NCI-H1048 (cell line): ENCODE results near the gene COL11A1.
"Not testable (repeated sequence)": the region's sequence is repeated elsewhere in the genome, so short reads cannot be mapped to it uniquely, and the experiment has no call there.

Source experiments
- DNase-seq: peaks from one replicate; lab custom pipeline; 2025; lab: John Stamatoyannopoulos, UW

The COL11A1 gene

GRCh38 chr1:103108376-103109150 lies at the start of gene COL11A1:
COL11A1 (minus strand) TSS chr1:103108522; CDS start chr1:103108178, 344 bp downstream.
- DNase-seq, result no peak

- no peak for DNase-seq
These were observed 48.6 kb upstream of the COL11A1 start for GRCh38 chr1:103156966-103157365.

GRCh38 chr1:103146166-103146565 lies 37.8 kb upstream of the COL11A1 start:
- DNase-seq, result no peak

DNA sequence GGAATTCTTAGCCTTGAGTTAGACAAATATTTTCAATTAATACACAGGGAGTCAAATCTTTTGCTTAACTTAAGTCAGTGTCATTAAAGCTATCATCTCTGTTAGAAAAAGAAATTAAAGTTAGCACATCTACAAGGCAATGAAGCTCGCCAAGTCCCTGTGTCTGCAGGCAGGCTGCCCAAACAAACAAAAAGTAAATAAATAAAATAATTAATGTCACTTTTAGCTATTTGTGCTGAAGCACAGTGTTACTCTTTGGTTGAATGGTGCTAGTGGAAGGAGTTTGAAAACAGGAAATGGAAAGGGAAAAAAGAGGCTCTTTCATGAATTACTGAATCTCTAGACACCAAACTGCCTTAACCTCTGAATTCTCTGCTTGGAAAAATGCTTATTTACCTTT lies 37.1 kb upstream of the COL11A1 start:
- DNase-seq, result no peak

- DNase-seq, result no peak
These were observed 36.4 kb upstream of the COL11A1 start for GRCh38 chr1:103144681-103145080.

DNA sequence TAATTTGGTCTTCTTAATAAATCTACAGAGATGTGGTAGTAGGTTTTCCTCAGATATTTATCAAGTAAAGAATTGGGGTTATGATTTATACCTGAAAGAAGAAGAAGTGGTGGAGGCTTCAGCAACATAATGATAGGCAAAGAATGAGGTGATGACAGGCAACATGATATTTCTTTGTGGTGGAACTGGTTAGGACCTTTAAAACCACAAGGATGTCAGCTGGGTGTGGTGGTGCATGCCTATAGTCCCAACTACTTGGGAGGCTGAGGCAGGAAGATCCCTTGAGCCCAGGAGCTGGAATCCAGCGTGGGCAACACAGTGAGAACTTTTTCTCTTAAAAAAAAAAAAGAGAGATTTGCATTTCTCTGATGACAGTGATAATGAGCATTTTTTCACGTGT lies 34.1 kb upstream of the COL11A1 start:
- DNase-seq, result no peak

DNA sequence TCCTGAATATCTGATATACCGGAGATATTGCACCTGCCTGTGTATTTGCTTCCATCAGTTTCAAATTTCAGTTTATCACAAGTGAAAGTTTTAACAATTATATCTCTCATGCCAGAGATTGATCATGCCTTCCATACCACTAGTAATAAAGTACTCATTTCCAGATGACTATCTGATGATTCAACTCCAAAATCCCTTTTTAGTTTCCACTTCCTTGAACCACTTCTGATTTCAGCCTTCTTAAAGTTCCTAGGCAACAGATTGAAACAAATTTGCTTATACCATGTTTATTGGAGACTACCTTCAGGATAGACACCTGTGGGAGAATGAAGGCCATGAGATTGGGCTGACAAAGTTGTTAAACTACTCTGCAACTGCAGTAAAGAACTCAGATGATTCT lies 21.5 kb upstream of the COL11A1 start:
- no peak for DNase-seq

- DNase-seq, result no peak
These were observed 20.9 kb upstream of the COL11A1 start for GRCh38 chr1:103129255-103129654.

GRCh38 chr1:103128256-103128655 lies 19.9 kb upstream of the COL11A1 start:
- DNase-seq, result not testable (repeated sequence)

- DNase-seq, result no peak
These were observed 16.9 kb upstream of the COL11A1 start for GRCh38 chr1:103125219-103125618.

GRCh38 chr1:103122983-103123720 lies 14.8 kb upstream of the COL11A1 start:
- no peak for DNase-seq

DNA sequence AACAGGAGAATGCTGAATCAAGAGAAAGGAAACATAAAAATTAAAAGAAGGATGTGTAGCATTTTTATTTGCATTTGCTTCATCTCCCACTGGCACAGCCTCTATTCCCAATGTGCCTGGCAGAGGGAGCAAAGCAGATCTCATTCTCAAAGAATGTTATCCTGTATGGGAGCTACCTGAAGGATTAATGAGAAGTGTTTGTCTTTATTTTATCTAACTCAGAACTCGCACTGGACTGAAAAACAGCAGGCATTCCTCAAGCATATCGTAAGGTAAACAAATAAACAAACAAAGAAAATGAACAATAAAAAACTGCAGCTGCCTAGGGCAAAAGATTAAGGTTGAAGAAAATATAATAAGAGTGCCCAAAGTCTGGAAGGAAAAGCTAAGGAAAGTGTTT lies 12.7 kb upstream of the COL11A1 start:
- no peak for DNase-seq

DNA sequence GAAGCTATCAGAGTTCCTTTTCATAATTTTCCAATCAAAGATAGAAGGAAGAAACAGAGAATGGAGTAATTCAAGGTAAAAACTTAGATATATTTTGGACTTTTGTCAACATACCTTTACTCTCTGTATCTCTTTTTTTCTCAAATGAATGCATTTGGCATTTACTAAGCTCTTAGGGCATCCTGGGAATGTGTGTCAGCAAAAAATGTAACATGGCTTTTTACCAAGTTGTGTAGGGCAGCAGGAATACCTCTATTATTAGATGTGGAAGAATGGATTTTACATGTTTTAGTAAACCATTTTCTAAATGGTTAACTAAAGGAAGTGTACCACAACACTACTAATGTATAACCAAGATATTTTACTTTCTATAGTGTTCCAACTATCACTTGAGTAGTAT lies 4.2 kb upstream of the COL11A1 start:
- DNase-seq, result no peak

GRCh38 chr1:103111926-103112325 lies 3.6 kb upstream of the COL11A1 start:
- DNase-seq, result no peak

DNA sequence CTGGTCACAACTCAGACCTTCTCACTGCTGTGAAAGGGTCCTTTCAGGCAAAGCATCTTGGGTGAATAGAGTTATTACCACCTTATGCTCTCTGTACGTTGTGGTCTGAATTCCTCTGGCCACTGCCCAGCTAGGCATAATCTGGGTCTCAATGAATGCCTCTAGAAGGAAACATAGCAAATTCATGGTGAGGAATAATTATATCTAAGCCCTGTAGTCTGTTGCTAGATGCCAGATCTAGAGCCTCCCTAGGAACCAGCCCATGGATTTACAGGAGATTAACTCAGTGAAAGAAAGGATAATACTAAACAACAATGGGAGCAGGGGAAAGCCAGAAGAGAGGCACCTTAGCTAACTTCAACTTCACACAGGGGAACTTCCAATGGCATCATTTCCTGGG lies 2.4 kb upstream of the COL11A1 start:
- no peak for DNase-seq

GRCh38 chr1:103109311-103109920 lies 1.1 kb upstream of the COL11A1 start:
- no peak for DNase-seq

DNA sequence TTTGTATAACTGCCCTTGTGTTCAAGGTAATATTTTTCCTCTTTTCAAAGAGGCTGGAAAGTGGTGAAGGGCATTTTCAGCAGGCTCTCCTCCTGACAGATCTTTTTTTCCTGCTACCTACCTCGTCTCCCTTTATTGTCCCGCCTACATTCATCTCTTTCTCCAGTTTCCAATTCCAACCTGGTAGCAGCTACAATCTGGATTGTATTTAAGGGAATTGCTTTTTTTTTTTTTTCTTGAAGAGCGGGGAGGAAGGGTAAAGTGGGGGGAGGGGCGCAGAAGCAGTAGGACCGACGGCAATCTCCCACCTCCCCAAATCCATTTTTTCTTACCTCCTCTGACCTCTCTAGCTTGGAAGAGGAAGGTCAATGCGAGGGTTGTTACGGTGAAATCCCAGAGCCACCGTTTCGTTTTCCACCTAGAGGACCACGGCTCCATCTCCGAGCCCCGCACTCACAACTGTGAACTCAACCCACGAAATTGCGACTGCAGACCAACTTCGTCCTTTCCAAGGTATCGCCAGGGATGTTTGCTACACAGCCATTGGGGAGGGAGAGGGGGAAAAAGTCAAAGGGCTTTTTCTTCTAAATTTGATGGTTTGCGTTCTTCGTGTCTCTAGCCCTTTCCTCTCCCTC lies 464 bp downstream of the COL11A1 start:
- no peak for DNase-seq

- DNase-seq, result no peak
These were observed 1.6 kb downstream of the COL11A1 start for GRCh38 chr1:103106426-103107341.

GRCh38 chr1:103101399-103101798 lies 6.9 kb downstream of the COL11A1 start:
- DNase-seq, result no peak

DNA sequence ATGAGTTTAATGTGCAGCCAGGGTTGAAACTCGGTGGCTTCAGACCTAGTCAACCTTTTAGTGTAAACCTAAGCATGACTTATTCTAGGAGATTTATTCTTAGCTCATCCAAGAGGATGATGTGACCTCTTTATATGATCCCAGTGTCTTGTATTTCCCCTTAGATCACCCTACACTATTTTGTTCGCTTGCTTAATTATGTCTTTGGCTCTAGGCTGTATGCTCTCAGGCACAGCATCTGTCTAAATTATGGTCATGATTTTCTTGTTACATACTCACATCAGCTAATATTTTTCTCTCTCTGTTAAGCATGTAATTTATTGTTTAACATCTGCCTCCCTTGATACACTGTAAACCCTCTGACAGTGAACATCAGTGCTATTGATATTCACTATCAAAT lies 19.1 kb downstream of the COL11A1 start:
- no peak for DNase-seq

- DNase-seq, result no peak
These were observed 21.1 kb downstream of the COL11A1 start for GRCh38 chr1:103087256-103087655.

- DNase-seq, result no peak
These were observed 24.1 kb downstream of the COL11A1 start for GRCh38 chr1:103084181-103084580.
